Prostate gland (tissue), 2 donors: ENCODE data around the gene THAP4.

ENCODE experiments used
- POLR2A ChIP-seq: fragments of 450-650 bp; IDR thresholded peaks from one replicate; pipeline ENCODE4 v1.6.1; 2016; ENCODE audit warnings: antibody characterized with exemption, mild to moderate bottlenecking
- POLR2AphosphoS5 ChIP-seq: sonication (generic); formaldehyde crosslinking; IDR thresholded peaks from one replicate; pipeline ENCODE4 v1.6.1; 2017; ENCODE audit warnings: antibody characterized with exemption
- TF ChIP-seq, protein P1 (sequence below), 4 experiments: fragments of 200-600 bp in 2 of 4; fragments of 450-650 bp in 2 of 4; sonication (generic) in 2 of 4; IDR thresholded peaks; 1 replicate in 3 of 4; 2 replicates in 1 of 4; pipeline ENCODE4 v1.5.1; 2016 to 2019; ENCODE audit warnings: antibody characterized with exemption in 4 of 4, mild to moderate bottlenecking in 2 of 4, moderate library complexity in 2 of 4

DNA sequence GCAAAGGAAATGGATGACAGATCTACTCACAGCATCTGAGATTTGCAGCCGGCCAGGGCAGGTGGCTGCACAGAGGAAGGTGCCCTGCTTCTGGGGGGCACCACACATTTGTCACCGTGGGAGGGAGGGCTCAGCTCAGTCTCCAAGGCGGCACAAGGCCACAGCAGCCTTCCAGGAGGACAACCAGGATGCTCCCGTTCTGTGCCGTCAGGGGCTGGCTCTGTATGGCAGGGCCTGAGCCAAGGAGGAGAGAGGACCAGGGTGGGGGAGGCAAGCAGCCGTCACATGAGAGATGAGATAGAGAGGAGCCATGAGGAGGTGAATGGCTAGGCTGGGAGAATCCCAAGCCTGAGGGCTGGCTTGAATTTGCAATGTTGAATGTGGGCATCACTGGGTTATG is 83.0 kb downstream of the THAP4 start:
- TF ChIP-seq, protein P1, sequence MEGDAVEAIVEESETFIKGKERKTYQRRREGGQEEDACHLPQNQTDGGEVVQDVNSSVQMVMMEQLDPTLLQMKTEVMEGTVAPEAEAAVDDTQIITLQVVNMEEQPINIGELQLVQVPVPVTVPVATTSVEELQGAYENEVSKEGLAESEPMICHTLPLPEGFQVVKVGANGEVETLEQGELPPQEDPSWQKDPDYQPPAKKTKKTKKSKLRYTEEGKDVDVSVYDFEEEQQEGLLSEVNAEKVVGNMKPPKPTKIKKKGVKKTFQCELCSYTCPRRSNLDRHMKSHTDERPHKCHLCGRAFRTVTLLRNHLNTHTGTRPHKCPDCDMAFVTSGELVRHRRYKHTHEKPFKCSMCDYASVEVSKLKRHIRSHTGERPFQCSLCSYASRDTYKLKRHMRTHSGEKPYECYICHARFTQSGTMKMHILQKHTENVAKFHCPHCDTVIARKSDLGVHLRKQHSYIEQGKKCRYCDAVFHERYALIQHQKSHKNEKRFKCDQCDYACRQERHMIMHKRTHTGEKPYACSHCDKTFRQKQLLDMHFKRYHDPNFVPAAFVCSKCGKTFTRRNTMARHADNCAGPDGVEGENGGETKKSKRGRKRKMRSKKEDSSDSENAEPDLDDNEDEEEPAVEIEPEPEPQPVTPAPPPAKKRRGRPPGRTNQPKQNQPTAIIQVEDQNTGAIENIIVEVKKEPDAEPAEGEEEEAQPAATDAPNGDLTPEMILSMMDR (IDR thresholded peaks at IDR 0.05), result no peak
- TF ChIP-seq POLR2A (no peak), POLR2AphosphoS5 (no peak)
